ENCODE results near the gene BBS9.

- TF ChIP-seq POLR2AphosphoS5 (IDR thresholded peaks at IDR 0.05) (no peak), EP300 (conservative IDR thresholded peaks at IDR 0.05; ENCODE audit: poor library complexity, severe bottlenecking) (no peak), EZH2 (IDR thresholded peaks at IDR 0.05; ENCODE audit: borderline replicate concordance, insufficient read depth, low read length, poor library complexity, severe bottlenecking) (no peak), TAF1 (IDR thresholded peaks at IDR 0.05; ENCODE audit: low read depth) (no peak)
- TF ChIP-seq, protein P1, sequence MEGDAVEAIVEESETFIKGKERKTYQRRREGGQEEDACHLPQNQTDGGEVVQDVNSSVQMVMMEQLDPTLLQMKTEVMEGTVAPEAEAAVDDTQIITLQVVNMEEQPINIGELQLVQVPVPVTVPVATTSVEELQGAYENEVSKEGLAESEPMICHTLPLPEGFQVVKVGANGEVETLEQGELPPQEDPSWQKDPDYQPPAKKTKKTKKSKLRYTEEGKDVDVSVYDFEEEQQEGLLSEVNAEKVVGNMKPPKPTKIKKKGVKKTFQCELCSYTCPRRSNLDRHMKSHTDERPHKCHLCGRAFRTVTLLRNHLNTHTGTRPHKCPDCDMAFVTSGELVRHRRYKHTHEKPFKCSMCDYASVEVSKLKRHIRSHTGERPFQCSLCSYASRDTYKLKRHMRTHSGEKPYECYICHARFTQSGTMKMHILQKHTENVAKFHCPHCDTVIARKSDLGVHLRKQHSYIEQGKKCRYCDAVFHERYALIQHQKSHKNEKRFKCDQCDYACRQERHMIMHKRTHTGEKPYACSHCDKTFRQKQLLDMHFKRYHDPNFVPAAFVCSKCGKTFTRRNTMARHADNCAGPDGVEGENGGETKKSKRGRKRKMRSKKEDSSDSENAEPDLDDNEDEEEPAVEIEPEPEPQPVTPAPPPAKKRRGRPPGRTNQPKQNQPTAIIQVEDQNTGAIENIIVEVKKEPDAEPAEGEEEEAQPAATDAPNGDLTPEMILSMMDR (IDR thresholded peaks at IDR 0.05; ENCODE audit: poor library complexity, severe bottlenecking): no peak
Observed at GRCh38 chr7:33509206-33509605, 379.8 kb downstream of the BBS9 start.

All from neural cell (in vitro differentiated cells).